ENCODE measurements around the gene AMT.

Gene AMT

GRCh38 chr3:49422379-49423248, at the start of gene AMT:
Gene AMT (minus strand): TSS chr3:49422473. CDS start chr3:49422450, 23 bp downstream.
- in situ Hi-C loops (cut with MboI; ENCODE audit: low sequenced_read_pairs): no loop called here

DNA sequence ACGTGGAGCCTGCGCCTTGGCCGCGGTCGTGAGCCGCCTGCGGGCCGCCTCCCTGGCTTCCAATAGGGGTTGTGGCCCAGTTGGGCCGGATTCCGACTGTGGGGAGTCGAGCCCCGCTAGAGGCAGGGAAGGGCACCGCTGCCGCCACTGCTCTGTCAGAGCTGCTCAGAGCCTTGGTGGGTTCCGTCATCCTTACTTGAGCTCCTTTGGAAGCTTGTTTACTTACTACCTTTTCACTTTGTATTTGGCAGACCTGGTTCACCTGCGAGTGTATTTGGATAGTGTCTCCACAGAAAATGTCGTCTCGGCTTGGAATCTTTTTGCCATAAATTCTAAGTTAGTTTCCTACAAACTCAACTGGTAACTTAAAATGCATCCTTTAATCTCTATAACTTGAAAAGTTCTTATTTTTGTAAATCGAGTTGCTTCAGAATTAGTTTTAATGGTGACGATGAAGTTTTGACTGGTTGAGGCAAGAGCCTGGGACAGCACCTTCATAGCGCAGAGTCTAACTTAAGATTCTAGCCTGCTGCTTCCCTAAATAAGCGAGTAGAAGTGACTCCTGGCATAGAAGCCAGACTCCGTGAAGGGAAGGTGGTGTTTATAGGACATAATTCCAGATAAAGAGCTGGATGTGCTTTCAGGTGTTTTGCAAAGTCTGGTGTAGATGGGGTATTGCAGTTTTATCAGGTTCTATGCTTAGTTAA, 48.6 kb upstream of the AMT start:
- in situ Hi-C loops (cut with MboI; ENCODE audit: low sequenced_read_pairs): no loop called here

DNA sequence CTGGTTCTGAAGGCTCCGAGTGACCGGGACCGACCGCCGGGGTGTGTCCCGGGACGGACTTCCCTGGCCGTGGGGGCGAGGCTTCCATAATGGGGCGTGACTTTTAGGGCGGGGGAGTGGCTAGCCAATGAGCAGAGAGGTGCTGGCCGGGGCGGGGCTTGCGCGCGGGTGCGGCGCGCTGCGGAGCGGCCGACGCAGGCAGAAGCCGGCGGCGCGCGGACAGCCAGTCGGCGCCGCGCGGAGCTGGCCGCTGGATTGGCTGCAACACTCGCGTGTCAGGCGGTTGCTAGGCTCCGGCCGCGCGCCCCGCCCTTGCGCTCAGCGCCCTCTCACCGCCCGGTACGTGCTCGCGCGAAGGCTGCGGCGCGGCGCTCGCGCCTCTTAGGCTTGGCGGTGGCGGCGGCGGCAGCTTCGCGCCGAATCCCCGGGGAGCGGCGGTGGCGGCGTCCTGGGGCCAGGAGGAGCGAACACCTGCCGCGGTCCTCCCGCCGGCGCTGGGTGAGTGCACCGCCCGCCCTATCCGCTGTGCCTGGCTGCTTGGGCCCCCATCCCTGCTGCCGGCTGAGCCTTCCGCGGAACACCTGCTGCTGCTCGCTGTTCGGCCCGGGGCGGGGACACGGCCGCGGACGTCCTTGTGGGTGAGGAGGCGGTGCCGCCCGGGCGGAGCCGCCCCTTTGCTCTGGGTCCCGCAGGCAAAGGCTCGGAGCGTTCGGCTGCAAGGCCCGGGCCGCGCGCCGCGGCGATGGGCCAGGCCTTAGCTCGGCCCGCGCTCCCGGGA, 47.9 kb upstream of the AMT start, which contains the start of gene DAG1:
TSS of gene DAG1 (plus strand) at position 332 of the 778 bp plus-strand sequence. CDS start 40,268 bp downstream, outside the sequence.
- in situ Hi-C loops (cut with MboI; ENCODE audit: low sequenced_read_pairs): no loop called here

DNA sequence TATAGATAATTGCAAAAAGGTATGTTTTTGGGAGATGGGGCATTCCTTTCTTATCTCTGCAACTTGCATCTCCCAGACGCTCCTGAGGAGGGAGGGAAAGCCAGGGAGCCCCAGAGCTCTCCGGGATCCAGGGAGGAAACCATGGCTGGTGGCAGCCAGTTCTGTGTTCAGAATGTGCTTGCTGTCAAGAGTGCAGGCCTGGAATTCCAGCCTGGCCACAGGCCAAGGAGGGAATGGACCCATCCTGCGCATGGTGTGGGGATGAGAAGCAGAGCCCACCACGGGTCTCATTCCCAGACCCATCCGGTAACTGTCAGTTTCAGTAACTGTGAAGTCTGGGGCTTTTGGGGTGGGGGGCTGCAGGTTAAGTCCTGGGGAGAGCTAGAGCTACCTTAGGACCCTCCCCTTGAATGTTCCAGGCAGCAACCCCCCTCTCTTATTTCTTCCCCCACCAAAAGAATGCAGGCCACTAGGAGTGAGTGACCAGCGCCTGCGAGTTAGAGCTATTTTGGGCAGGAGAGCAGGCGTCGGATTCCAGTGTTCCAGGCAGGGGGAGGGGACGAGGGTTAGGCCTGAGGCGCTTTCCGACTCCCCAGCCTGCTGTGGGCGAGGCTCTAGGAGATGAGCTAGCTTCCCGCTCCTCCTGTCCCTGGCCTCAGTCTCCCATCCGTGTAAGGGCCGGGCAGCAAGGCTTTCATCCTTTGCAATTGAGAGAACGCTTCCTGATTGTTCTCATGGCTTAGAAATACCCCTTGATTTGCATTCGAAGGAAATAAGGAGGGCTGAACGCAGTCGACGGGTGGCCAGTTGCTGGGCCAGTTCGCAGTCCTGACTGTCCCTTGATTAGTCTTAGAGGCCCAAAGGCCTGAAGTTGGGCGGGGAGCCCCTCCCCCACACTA, 47.0 kb upstream of the AMT start:
- in situ Hi-C loops (cut with MboI; ENCODE audit: low sequenced_read_pairs): no loop called here

DNA sequence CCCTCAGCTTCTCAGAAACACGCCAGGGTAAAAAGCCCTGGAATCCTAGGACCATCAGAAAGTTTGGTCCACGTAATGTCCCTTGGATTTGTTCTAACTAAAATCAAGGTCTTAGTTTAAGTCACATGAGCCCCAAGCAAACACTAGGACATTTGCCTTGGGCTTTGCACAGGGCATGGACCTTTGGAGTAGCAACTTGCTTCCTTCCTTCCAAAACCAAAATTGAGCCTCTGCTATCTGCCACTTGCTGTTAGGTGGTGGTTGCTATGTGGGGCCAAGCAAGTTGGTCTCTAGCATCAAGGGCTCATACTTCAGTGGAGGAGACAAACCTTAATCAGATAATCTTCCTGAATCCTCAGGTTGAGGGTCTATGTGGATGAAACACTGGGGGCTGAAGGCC, 43.8 kb upstream of the AMT start:
- in situ Hi-C loops (cut with MboI; ENCODE audit: low sequenced_read_pairs): no loop called here

DNA sequence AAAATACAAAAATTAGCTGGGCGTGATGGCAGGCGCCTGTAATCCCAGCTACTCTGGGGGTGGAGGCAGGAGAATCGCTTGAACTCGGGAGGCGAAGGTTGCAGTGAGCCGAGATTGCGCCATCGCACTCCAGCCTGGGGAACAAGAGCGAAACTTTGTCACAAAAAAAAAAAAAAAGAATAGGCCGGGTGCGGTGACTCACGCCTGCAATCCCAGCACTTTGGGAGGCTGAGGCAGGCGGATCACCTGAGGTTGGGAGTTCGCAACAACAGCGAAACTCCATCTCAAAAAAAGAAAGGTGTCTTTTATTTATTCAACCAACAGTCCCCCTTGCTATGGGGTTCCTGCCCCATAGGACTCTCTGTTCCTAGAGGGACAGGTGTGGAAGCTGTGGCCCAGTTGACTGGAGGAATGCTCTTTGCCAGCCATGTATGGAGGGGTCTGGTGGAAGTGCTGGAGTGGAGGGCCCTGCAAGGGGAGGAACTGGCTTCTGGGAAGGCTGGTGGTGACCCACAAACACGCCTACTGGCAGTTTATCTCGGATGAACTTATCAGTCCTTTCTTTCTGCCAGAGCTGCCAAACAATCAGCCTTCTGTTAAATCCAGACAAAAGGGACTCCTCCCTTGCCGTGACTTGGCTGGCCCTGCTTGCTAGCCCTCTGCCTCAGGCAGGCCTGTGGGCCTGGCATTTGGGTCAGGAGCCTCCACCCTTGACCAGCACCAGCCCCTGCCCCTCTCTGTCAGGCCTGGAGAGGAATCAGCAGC, 43.2 kb upstream of the AMT start:
- in situ Hi-C loops (cut with MboI; ENCODE audit: low sequenced_read_pairs): no loop called here

GRCh38 chr3:49462222-49462621, 39.9 kb upstream of the AMT start:
- in situ Hi-C loops (cut with MboI; ENCODE audit: low sequenced_read_pairs): no loop called here

GRCh38 chr3:49461443-49462171, 39.3 kb upstream of the AMT start:
- in situ Hi-C loops (cut with MboI; ENCODE audit: low sequenced_read_pairs): no loop called here

GRCh38 chr3:49460956-49461355, 38.7 kb upstream of the AMT start:
- in situ Hi-C loops (cut with MboI; ENCODE audit: low sequenced_read_pairs): no loop called here

DNA sequence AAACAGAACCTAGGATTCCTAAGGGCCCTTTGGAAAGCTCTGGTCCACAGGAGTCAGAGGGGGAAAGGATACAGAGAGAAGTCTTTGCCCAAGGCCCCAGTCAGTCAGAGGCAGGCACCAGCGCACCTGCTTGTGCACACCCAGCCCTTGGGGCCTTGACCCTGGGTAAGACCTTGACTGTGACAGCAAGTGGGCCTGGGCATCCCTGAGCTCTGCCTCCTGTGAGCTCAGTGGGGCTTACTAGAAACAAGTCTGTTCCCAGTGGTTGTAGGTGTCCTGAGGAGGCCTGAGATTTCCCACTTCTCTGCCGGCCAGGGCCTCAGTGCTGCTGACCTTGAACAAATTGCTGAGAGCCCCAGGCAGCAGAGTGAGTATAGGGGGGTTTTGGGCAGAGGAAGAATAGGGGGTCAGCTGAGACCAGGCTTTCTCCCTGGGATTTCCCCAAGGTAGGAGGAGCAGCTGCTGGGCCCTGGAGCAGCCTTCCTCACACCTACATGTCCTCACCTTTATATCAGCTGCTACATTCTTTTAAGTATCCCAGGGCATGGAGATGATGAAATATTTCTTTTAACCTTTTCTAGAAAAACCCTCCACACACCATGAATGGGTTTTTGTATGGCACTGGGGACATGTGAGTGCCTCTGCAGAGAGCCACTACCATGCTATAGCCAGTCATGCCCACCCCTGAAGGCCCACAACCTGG, 38.1 kb upstream of the AMT start:
- in situ Hi-C loops (cut with MboI; ENCODE audit: low sequenced_read_pairs): no loop called here

- in situ Hi-C loops (cut with MboI; ENCODE audit: low sequenced_read_pairs): no loop called here
These were observed 34.2 kb upstream of the AMT start for GRCh38 chr3:49456466-49456865.

GRCh38 chr3:49454898-49455681, 32.8 kb upstream of the AMT start:
- in situ Hi-C loops (cut with MboI; ENCODE audit: low sequenced_read_pairs): no loop called here

GRCh38 chr3:49454458-49454857, 32.2 kb upstream of the AMT start:
- in situ Hi-C loops (cut with MboI; ENCODE audit: low sequenced_read_pairs): no loop called here

DNA sequence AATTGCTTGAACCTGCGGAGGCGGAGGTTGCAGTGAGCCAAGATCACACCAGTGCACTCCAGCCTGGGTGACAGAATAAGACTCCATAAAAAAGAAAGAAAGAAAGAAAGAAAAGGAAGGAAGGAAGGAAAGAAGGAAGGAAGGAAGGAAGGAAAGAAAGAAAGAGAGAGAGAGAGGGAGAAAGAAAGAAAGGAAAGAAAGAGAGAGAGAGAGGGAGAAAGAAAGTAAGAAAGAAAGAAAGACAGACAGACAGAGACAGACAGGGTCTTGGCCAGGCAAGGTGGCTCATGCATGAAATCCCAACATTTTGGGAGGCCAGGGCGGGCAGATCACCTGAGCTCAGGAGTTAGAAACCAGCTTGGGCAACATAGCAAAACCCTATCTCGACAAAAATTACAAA, 31.3 kb upstream of the AMT start:
- in situ Hi-C loops (cut with MboI; ENCODE audit: low sequenced_read_pairs): no loop called here

GRCh38 chr3:49445391-49445790, 23.1 kb upstream of the AMT start:
- in situ Hi-C loops (cut with MboI; ENCODE audit: low sequenced_read_pairs): no loop called here

DNA sequence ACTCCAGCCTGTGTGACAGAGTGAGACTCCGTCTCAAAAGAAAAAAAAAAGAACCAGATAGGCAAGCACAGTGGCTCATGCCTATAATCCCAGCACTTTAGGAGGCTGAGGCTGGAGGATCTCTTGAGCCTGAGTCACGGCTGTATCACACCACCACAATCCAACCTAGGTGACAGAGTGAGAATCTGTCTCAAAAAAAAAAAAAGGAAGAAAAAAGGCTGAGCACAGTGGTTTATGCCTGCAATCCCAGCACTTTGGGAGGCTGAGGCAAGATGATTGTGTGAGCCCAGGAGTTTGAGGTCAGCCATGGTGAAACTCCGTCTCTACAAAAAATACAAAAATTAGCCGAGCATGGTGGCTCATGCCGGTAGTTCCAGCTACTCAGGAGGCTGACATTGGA, 12.5 kb upstream of the AMT start:
- in situ Hi-C loops (cut with MboI; ENCODE audit: low sequenced_read_pairs): no loop called here

GRCh38 chr3:49428752-49429080, 6.4 kb upstream of the AMT start:
- in situ Hi-C loops (cut with MboI; ENCODE audit: low sequenced_read_pairs): no loop called here

- in situ Hi-C loops (cut with MboI; ENCODE audit: low sequenced_read_pairs): no loop called here
These were observed 5.3 kb upstream of the AMT start for GRCh38 chr3:49427586-49427985.

All from hTERT RPE-1 (cell line).